ACC112 (cell line): ENCODE results near the gene MINDY4.

Source experiments
- H2AFZ ChIP-seq: fragments of 200-600 bp; sonication (generic); one replicate; pipeline ENCODE4 v1.6.0; 2017; ENCODE audit warnings: antibody characterized with exemption, low read length; ENCODE audit not compliant: unreplicated experiment
- H3K27ac ChIP-seq: fragments of 200-600 bp; sonication (generic); 2 replicates; pipeline ENCODE4 v1.5.1; 2014; ENCODE audit warnings: low read depth, mild to moderate bottlenecking, antibody characterized with exemption, low read length, moderate library complexity
- H3K27me3 ChIP-seq: fragments of 200-600 bp; sonication (generic); 2 replicates; pipeline ENCODE4 v1.6.1; 2014; ENCODE audit warnings: mild to moderate bottlenecking, antibody characterized with exemption, low read length, moderate library complexity, mixed read lengths; ENCODE audit not compliant: insufficient read depth
- H3K36me3 ChIP-seq: fragments of 200-600 bp; sonication (generic); 2 replicates; pipeline ENCODE4 v1.6.1; 2016; ENCODE audit warnings: mild to moderate bottlenecking, antibody characterized with exemption, low read length, moderate library complexity, mixed read lengths; ENCODE audit not compliant: insufficient read depth
- H3K4me1 ChIP-seq: fragments of 200-600 bp; sonication (generic); one replicate; pipeline ENCODE4 v1.6.1; 2016; ENCODE audit warnings: low read length, mixed read lengths; ENCODE audit not compliant: insufficient read depth, unreplicated experiment, control insufficient read depth
- H3K4me3 ChIP-seq: fragments of 200-600 bp; sonication (generic); 2 replicates; pipeline ENCODE4 v1.5.1; 2014; ENCODE audit warnings: mild to moderate bottlenecking, low read depth, low read length
- H3K79me2 ChIP-seq: fragments of 200-600 bp; sonication (generic); one replicate; pipeline ENCODE4 v1.6.0; 2016; ENCODE audit warnings: low read length; ENCODE audit not compliant: control insufficient read depth, unreplicated experiment, insufficient read depth

MINDY4 gene

GRCh38 chr7:30867483-30867882 lies 96.3 kb downstream of the MINDY4 start:
- H3K27me3 ChIP-seq: no peaks in the 10 kb centered on the region
- no peaks in the 10 kb centered on the region for H3K36me3 ChIP-seq
- peaks cover 11% of the 10 kb centered on the region for H3K4me1 ChIP-seq
- H3K27ac ChIP-seq: no peak overlapping the region
- no peak overlapping the region for H2AFZ ChIP-seq
- no peaks in the 10 kb centered on the region for H3K79me2 ChIP-seq
- H3K4me3 ChIP-seq: no peak overlapping the region

- Histone ChIP-seq H3K4me1 (no peaks in the 10 kb centered on the region), H3K36me3 (no peaks in the 10 kb centered on the region), H3K27ac (no peak overlapping the region), H3K4me3 (no peak overlapping the region), H3K27me3 (no peaks in the 10 kb centered on the region), H2AFZ (no peak overlapping the region), H3K79me2 (no peaks in the 10 kb centered on the region)
Observed at GRCh38 chr7:30869794-30870611, 98.8 kb downstream of the MINDY4 start.

- H2AFZ ChIP-seq: no peak overlapping the region
- no peaks in the 10 kb centered on the region for H3K79me2 ChIP-seq
- H3K4me3 ChIP-seq: no peak overlapping the region
- no peaks in the 10 kb centered on the region for H3K27me3 ChIP-seq
- no peak overlapping the region for H3K27ac ChIP-seq
- no peaks in the 10 kb centered on the region for H3K4me1 ChIP-seq
- no peaks in the 10 kb centered on the region for H3K36me3 ChIP-seq
Observed at GRCh38 chr7:30870821-30871518, 99.8 kb downstream of the MINDY4 start.

- no peaks in the 10 kb centered on the region for H3K27me3 ChIP-seq
- no peaks in the 10 kb centered on the region for H3K4me1 ChIP-seq
- H2AFZ ChIP-seq: no peak overlapping the region
Observed at GRCh38 chr7:30871655-30872054, 100.4 kb downstream of the MINDY4 start.

GRCh38 chr7:30873207-30873606 lies 102.0 kb downstream of the MINDY4 start:
- Histone ChIP-seq H3K27ac (no peak overlapping the region), H3K79me2 (no peaks in the 10 kb centered on the region), H2AFZ (no peak overlapping the region), H3K36me3 (no peaks in the 10 kb centered on the region), H3K4me3 (no peak overlapping the region), H3K4me1 (no peaks in the 10 kb centered on the region), H3K27me3 (no peaks in the 10 kb centered on the region)

More at GRCh38 chr7:30871655-30872054, 100.4 kb downstream of the MINDY4 start:
- H3K27ac ChIP-seq: no peak overlapping the region
- no peak overlapping the region for H3K4me3 ChIP-seq
- H3K36me3 ChIP-seq: no peaks in the 10 kb centered on the region
- H3K79me2 ChIP-seq: no peaks in the 10 kb centered on the region

GRCh38 chr7:30873656-30874055 lies 102.4 kb downstream of the MINDY4 start:
- Histone ChIP-seq H2AFZ (no peak overlapping the region), H3K27me3 (no peaks in the 10 kb centered on the region), H3K4me3 (no peak overlapping the region), H3K27ac (no peak overlapping the region), H3K79me2 (no peaks in the 10 kb centered on the region), H3K4me1 (no peaks in the 10 kb centered on the region), H3K36me3 (no peaks in the 10 kb centered on the region)

- Histone ChIP-seq H3K4me3 (no peak overlapping the region), H3K4me1 (no peaks in the 10 kb centered on the region), H2AFZ (no peak overlapping the region), H3K36me3 (no peaks in the 10 kb centered on the region), H3K27me3 (no peaks in the 10 kb centered on the region), H3K27ac (no peak overlapping the region), H3K79me2 (no peaks in the 10 kb centered on the region)
Observed at GRCh38 chr7:30874656-30875302, 103.6 kb downstream of the MINDY4 start.

- Histone ChIP-seq H3K79me2 (no peaks in the 10 kb centered on the region), H2AFZ (no peak overlapping the region), H3K4me3 (no peak overlapping the region), H3K4me1 (no peaks in the 10 kb centered on the region), H3K27ac (no peak overlapping the region), H3K27me3 (no peaks in the 10 kb centered on the region), H3K36me3 (no peaks in the 10 kb centered on the region)
Observed at GRCh38 chr7:30877015-30877769, 106.0 kb downstream of the MINDY4 start.

GRCh38 chr7:30877993-30878392 lies 106.8 kb downstream of the MINDY4 start:
- no peak overlapping the region for H2AFZ ChIP-seq
- H3K4me3 ChIP-seq: no peak overlapping the region
- H3K4me1 ChIP-seq: no peaks in the 10 kb centered on the region
- H3K27me3 ChIP-seq: no peaks in the 10 kb centered on the region
- H3K79me2 ChIP-seq: no peaks in the 10 kb centered on the region
- no peaks in the 10 kb centered on the region for H3K36me3 ChIP-seq
- H3K27ac ChIP-seq: no peak overlapping the region
